Neuronal stem cell (in vitro differentiated cells): ENCODE measurements around the gene CDC14A.

ENCODE experiments used
- DNase-seq: peaks from one replicate; pipeline ENCODE4 v3.0.0-alpha.2; 2013; ENCODE audit warnings: low spot score
- H2AFZ ChIP-seq: one replicate; pipeline ENCODE4 v1.6.1; 2013; ENCODE audit warnings: mild to moderate bottlenecking, low read length, inconsistent platforms
- H2AK5ac ChIP-seq: 2 replicates; pipeline ENCODE4 v1.6.1; 2013; ENCODE audit warnings: low read depth, mild to moderate bottlenecking, inconsistent platforms, low read length, moderate library complexity, mixed read lengths
- H2BK120ac ChIP-seq: 2 replicates; pipeline ENCODE4 v1.6.1; 2013; ENCODE audit warnings: low read depth, mild to moderate bottlenecking, inconsistent platforms, low read length, moderate library complexity, mixed read lengths
- H2BK12ac ChIP-seq: one replicate; pipeline ENCODE4 v1.6.1; 2013; ENCODE audit warnings: low read length, inconsistent platforms
- H2BK15ac ChIP-seq: 2 replicates; pipeline ENCODE4 v1.6.1; 2013; ENCODE audit warnings: mild to moderate bottlenecking, low read length, inconsistent platforms, mixed read lengths
- H2BK5ac ChIP-seq: one replicate; pipeline ENCODE4 v1.6.1; 2013; ENCODE audit warnings: inconsistent platforms, mild to moderate bottlenecking, low read length, moderate library complexity
- H3K14ac ChIP-seq: one replicate; pipeline ENCODE4 v1.6.1; 2013; ENCODE audit warnings: low read length, inconsistent platforms
- H3K18ac ChIP-seq: 2 replicates; pipeline ENCODE4 v1.6.1; 2013; ENCODE audit warnings: low read length, inconsistent platforms
- H3K23ac ChIP-seq: 2 replicates; pipeline ENCODE4 v1.6.1; 2013; ENCODE audit warnings: low read depth, mild to moderate bottlenecking, mixed read lengths, low read length, inconsistent platforms; ENCODE audit not compliant: poor library complexity
- H3K27ac ChIP-seq: replicated peaks from 3 replicates; pipeline ENCODE4 v1.5.1; 2013; ENCODE audit warnings: low read length, inconsistent platforms
- H3K27me3 ChIP-seq, 3 experiments: 2 replicates each; pipeline ENCODE4 v1.6.1; 2013; ENCODE audit warnings: low read length in 3 of 3, mild to moderate bottlenecking in 2 of 3, inconsistent platforms in 1 of 3, low read depth in 1 of 3, mixed read lengths in 1 of 3, moderate library complexity in 1 of 3; ENCODE audit not compliant: control insufficient read depth in 3 of 3, insufficient read depth in 3 of 3
- H3K36me3 ChIP-seq, 2 donors: replicated peaks in 1 of 2; 2 replicates each; pipeline ENCODE4 v1.6.1; 2013; ENCODE audit warnings: low read length in 2 of 2; ENCODE audit not compliant: control insufficient read depth in 2 of 2, insufficient read depth in 2 of 2
- H3K4ac ChIP-seq: 2 replicates; pipeline ENCODE4 v1.6.1; 2013; ENCODE audit warnings: inconsistent platforms, mild to moderate bottlenecking, low read length, moderate library complexity
- H3K4me1 ChIP-seq, 2 donors: 1 replicate in 1 of 2; 2 replicates in 1 of 2; pipeline ENCODE4 v1.6.1; 2013; ENCODE audit warnings: low read length in 2 of 2, low read depth in 1 of 2; ENCODE audit not compliant: control insufficient read depth in 2 of 2, insufficient read depth in 1 of 2
- H3K4me2 ChIP-seq: one replicate; pipeline ENCODE4 v1.6.1; 2013; ENCODE audit warnings: mild to moderate bottlenecking, low read length, inconsistent platforms; ENCODE audit not compliant: insufficient read depth, poor library complexity, severe bottlenecking
- H3K4me3 ChIP-seq, 2 donors: 2 replicates each; pipeline ENCODE4 v1.5.1; 2013; ENCODE audit warnings: low read length in 2 of 2, mild to moderate bottlenecking in 2 of 2, inconsistent platforms in 1 of 2, moderate library complexity in 1 of 2
- H3K79me1 ChIP-seq: one replicate; pipeline ENCODE4 v1.6.1; 2013; ENCODE audit warnings: low read depth, mild to moderate bottlenecking, inconsistent platforms, low read length, moderate library complexity
- H3K9ac ChIP-seq: one replicate; pipeline ENCODE4 v1.6.1; 2013; ENCODE audit warnings: mild to moderate bottlenecking, low read depth, low read length, inconsistent platforms; ENCODE audit not compliant: poor library complexity
- H3K9me3 ChIP-seq, 2 donors: replicated peaks in 1 of 2; 2 replicates each; pipeline versions ENCODE3 to v1.6.1; 2013; ENCODE audit warnings: low read length in 2 of 2, mild to moderate bottlenecking in 2 of 2, inconsistent platforms in 1 of 2, low read depth in 1 of 2, mixed read lengths in 1 of 2, moderate library complexity in 1 of 2; ENCODE audit not compliant: control insufficient read depth in 2 of 2, insufficient read depth in 1 of 2
- H4K8ac ChIP-seq: one replicate; pipeline ENCODE4 v1.6.1; 2013; ENCODE audit warnings: low read depth, mild to moderate bottlenecking, inconsistent platforms, low read length, moderate library complexity
- H4K91ac ChIP-seq: one replicate; pipeline ENCODE4 v1.6.1; 2013; ENCODE audit warnings: low read length, low read depth, mild to moderate bottlenecking, inconsistent platforms; ENCODE audit not compliant: poor library complexity
- WGBS, 2 donors: extraction: QIAGEN DNeasy Blood & Tissue Kit; methylation state at CpG; one replicate each; pipeline ENCODE4 v1.1.7; 2013; ENCODE audit warnings: missing lambda C conversion rate in 2 of 2, mixed read lengths in 1 of 2; ENCODE audit not compliant: insufficient read length in 2 of 2, insufficient replicate concordance in 1 of 2; ENCODE audit errors: extremely low coverage in 2 of 2; 5-methylcytosine and 5-hydroxymethylcytosine counted together

Gene CDC14A

GRCh38 chr1:100340494-100340893, 11.8 kb upstream of the CDC14A start:
- WGBS, 2 donors = no CpG with 5 or more reads among the region's 1 CpG

DNA sequence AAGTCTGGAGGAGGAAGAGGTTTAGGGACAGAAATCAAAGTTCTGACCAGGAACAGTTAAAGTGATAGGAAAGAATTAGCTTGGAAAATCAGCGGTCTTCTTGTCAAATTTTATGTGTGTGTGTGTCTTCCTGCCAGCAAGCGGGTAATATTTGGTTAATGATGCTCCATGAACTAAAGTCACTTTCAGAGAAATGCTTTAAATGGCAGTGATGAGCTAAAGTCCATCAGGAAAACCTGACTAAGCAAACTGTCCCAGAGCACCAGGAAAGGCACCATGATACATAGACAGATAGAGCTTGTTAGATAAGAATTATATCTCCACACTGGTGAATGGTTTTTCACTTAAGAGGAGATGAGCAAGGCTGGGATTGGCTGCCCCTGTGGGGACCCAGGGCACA, 10.0 kb upstream of the CDC14A start:
- no peaks in the 10 kb centered on the region for H3K36me3 ChIP-seq
- no peak overlapping the region for H3K9ac ChIP-seq
- H3K4me2 ChIP-seq = no peak overlapping the region
- H3K14ac ChIP-seq = no peak overlapping the region
- no peak overlapping the region for H4K8ac ChIP-seq
- H3K27ac ChIP-seq = no peak overlapping the region
- DNase-seq = no peak
- WGBS, 2 donors = no CpG with 5 or more reads among the region's 2 CpGs
- peaks cover 0 to under 1% (median 0%) of the 10 kb centered on the region in 3 experiments for H3K27me3 ChIP-seq
- no peaks in the 10 kb centered on the region for H3K9me3 ChIP-seq
- H3K4me3 ChIP-seq = no peak overlapping the region
- no peak overlapping the region for H3K23ac ChIP-seq
- H2BK15ac ChIP-seq = no peak overlapping the region
- H3K4me1 ChIP-seq = peaks cover 0 to 2% of the 10 kb centered on the region in 2 donors
- no peaks in the 10 kb centered on the region for H3K79me1 ChIP-seq
- H2AFZ ChIP-seq = no peak overlapping the region
- no peak overlapping the region for H3K18ac ChIP-seq
- no peak overlapping the region for H2BK120ac ChIP-seq
- H2AK5ac ChIP-seq = no peak overlapping the region
- H4K91ac ChIP-seq = no peak overlapping the region
- H2BK12ac ChIP-seq = no peak overlapping the region
- H2BK5ac ChIP-seq = no peak overlapping the region
- H3K4ac ChIP-seq = no peak overlapping the region

More at GRCh38 chr1:100340494-100340893, 11.8 kb upstream of the CDC14A start:
- Histone ChIP-seq H3K79me1 (no peaks in the 10 kb centered on the region), H3K36me3 (no peaks in the 10 kb centered on the region), H2BK15ac (no peak overlapping the region), H3K4ac (no peak overlapping the region), H2BK120ac (no peak overlapping the region), H4K8ac (no peak overlapping the region), H3K4me2 (no peak overlapping the region), H3K18ac (no peak overlapping the region), H4K91ac (no peak overlapping the region), H3K9me3 (no peaks in the 10 kb centered on the region), H3K9ac (no peak overlapping the region), H3K14ac (no peak overlapping the region), H3K23ac (no peak overlapping the region), H3K27me3 (peaks cover 0 to 4% (median 0%) of the 10 kb centered on the region in 3 experiments), H3K4me1 (peaks cover 0 to 2% of the 10 kb centered on the region in 2 donors), H2AFZ (no peak overlapping the region), H2BK5ac (no peak overlapping the region), H3K27ac (no peak overlapping the region), H2BK12ac (no peak overlapping the region), H3K4me3 (no peak overlapping the region), H2AK5ac (no peak overlapping the region)
- no peak for DNase-seq

DNA sequence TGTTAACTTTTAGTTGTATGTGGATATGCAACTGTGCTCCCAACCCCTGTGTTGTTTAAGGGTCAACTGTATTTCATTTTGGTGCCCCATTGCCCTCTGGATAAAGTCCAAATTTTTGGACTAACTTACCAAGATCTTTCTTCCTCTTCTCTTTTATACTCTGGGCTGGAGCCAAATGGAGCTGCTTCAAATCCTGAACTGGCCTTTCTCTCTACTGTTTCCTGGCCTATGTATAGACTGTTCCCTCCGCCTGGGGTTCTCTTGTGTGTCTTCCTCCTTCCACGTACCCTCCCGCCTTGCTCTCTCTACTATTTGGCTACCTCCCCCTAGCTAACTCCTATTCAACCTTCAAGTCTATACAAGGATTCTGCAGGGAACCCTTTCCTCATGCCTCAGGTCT, 8.4 kb upstream of the CDC14A start:
- H3K36me3 ChIP-seq = no peaks in the 10 kb centered on the region
- no peak overlapping the region for H3K4me3 ChIP-seq
- peak overlapping the region; percentile 20 for H2AFZ ChIP-seq
- H2BK15ac ChIP-seq = no peak overlapping the region
- H3K9ac ChIP-seq = no peak overlapping the region
- WGBS, 2 donors = no CpG with 5 or more reads among the region's 3 CpGs
- no peak overlapping the region for H4K8ac ChIP-seq
- no peak overlapping the region for H2AK5ac ChIP-seq
- H3K4me2 ChIP-seq = no peak overlapping the region
- no peak for DNase-seq
- H2BK120ac ChIP-seq = no peak overlapping the region
- no peak overlapping the region for H2BK12ac ChIP-seq
- H3K4ac ChIP-seq = no peak overlapping the region
- no peaks in the 10 kb centered on the region for H3K9me3 ChIP-seq
- H4K91ac ChIP-seq = no peak overlapping the region
- H2BK5ac ChIP-seq = no peak overlapping the region
- no peaks in the 10 kb centered on the region for H3K27me3 ChIP-seq
- H3K18ac ChIP-seq = no peak overlapping the region
- no peaks in the 10 kb centered on the region for H3K79me1 ChIP-seq
- peaks cover 0 to 2% of the 10 kb centered on the region in 2 donors for H3K4me1 ChIP-seq
- no peak overlapping the region for H3K14ac ChIP-seq
- no peak overlapping the region for H3K23ac ChIP-seq
- H3K27ac ChIP-seq = no peak overlapping the region

DNA sequence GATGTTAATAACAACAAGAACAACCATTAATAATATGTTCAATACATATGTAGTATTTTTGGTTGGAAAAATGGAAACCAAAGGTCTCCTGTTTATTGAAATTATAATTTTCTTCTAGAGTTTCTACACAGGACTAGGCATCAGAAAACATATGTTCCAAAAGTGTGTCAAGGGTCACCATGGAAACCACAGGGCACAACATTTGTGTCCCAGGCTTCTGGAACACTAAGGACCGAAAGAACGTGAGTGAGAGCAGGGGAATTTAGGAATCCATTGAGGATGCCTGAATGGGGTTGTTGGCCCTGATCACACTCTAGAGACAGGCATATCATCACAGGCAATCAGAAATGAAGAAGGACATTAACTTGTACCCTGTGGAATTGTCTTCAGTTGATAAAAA, 7.5 kb upstream of the CDC14A start:
- Histone ChIP-seq H3K4me1 (peaks cover 0 to 2% of the 10 kb centered on the region in 2 donors), H4K91ac (no peak overlapping the region), H3K36me3 (no peaks in the 10 kb centered on the region), H2BK12ac (no peak overlapping the region), H2AK5ac (no peak overlapping the region), H3K14ac (no peak overlapping the region), H2BK120ac (no peak overlapping the region), H2BK15ac (no peak overlapping the region), H2BK5ac (no peak overlapping the region), H2AFZ (no peak overlapping the region), H3K79me1 (no peaks in the 10 kb centered on the region), H3K18ac (no peak overlapping the region), H3K4me2 (no peak overlapping the region), H4K8ac (no peak overlapping the region), H3K9ac (no peak overlapping the region), H3K27me3 (no peaks in the 10 kb centered on the region), H3K23ac (no peak overlapping the region), H3K4me3 (no peak overlapping the region), H3K4ac (no peak overlapping the region), H3K27ac (no peak overlapping the region), H3K9me3 (no peaks in the 10 kb centered on the region)
- no CpG with 5 or more reads among the region's 2 CpGs for WGBS, 2 donors
- no peak for DNase-seq
